Spleen (tissue), 11 donors: Measurements from ENCODE around the gene DDX28. TPM values are rescaled to one million over a fixed set of nuclear protein-coding genes. Genes with fewer than 3 reads are reported as not detected.
A peak's percentile ranks its signal among the peaks of the same experiment; 100 is the strongest.

Experiments used
- DNase-seq: peaks from one replicate; pipeline ENCODE4 v3.0.0-alpha.2; 2020
- H3K27ac ChIP-seq, 8 donors: fragments of 200-600 bp; sonication (generic) in 7 of 8; 1 replicate in 4 of 8; 2 replicates in 4 of 8; pipeline versions ENCODE4 v1.5.0 to v1.8.0; 2016 to 2021; ENCODE audit warnings: inconsistent platforms in 4 of 8, mild to moderate bottlenecking in 4 of 8, moderate library complexity in 1 of 8
- H3K27me3 ChIP-seq, 7 donors: fragments of 200-600 bp; sonication (generic) in 6 of 7; replicated peaks in 1 of 7; 1 replicate in 4 of 7; 2 replicates in 3 of 7; pipeline versions ENCODE4 v1.5.0 to v1.8.0; 2016 to 2021; ENCODE audit warnings: inconsistent platforms in 3 of 7, mild to moderate bottlenecking in 1 of 7
- H3K36me3 ChIP-seq, 6 donors: fragments of 200-600 bp; sonication (generic) in 5 of 6; 1 replicate in 4 of 6; 2 replicates in 2 of 6; pipeline versions ENCODE4 v1.5.0 to v1.8.0; 2016 to 2021; ENCODE audit warnings: inconsistent platforms in 2 of 6
- H3K4me1 ChIP-seq, 6 donors: fragments of 200-600 bp; sonication (generic) in 5 of 6; 1 replicate in 3 of 6; 2 replicates in 3 of 6; pipeline versions ENCODE4 v1.5.0 to v1.8.0; 2016 to 2021; ENCODE audit warnings: inconsistent platforms in 3 of 6
- H3K4me3 ChIP-seq, 8 donors: fragments of 200-600 bp; sonication (generic) in 7 of 8; 1 replicate in 4 of 8; 2 replicates in 4 of 8; pipeline versions ENCODE4 v1.5.0 to v1.8.0; 2016 to 2021; ENCODE audit warnings: inconsistent platforms in 4 of 8, mild to moderate bottlenecking in 4 of 8, moderate library complexity in 2 of 8
- H3K9me3 ChIP-seq, 8 donors: fragments of 200-600 bp; sonication (generic) in 7 of 8; 1 replicate in 4 of 8; 2 replicates in 4 of 8; pipeline versions ENCODE4 v1.5.0 to v1.8.0; 2016 to 2021; ENCODE audit warnings: inconsistent platforms in 4 of 8
- POLR2A ChIP-seq, 3 donors: fragments of 450-650 bp; IDR thresholded peaks; one replicate each; pipeline ENCODE4 v1.5.1; 2017; ENCODE audit warnings: antibody characterized with exemption in 3 of 3, mild to moderate bottlenecking in 1 of 3
- POLR2AphosphoS5 ChIP-seq, 3 donors: sonication (generic); formaldehyde crosslinking; IDR thresholded peaks; one replicate each; pipeline ENCODE4 v1.5.1; 2017; ENCODE audit warnings: antibody characterized with exemption in 3 of 3
- WGBS, 5 donors: extraction: QIAGEN DNeasy Blood & Tissue Kit in 3 of 5; methylation state at CpG; one replicate each; pipeline versions ENCODE4 v1.1.5 to v1.1.7; 2013 to 2018; 5-methylcytosine and 5-hydroxymethylcytosine counted together
- intact Hi-C: fragments of 100-400 bp; cut with DNase I; formaldehyde crosslinking; loops from one replicate; pipeline ENCODE4 v1.15.0; 2023; ENCODE audit warnings: low total_unique reads
- polyA plus RNA-seq, 3 donors: library from polyadenylated mRNA; stranded (reverse); fragments of 200-250 nt; gene quantifications; one replicate each; pipeline ENCODE4 v1.2.1, GENCODE V29; 2013
- total RNA-seq, 7 donors: library from RNA; depleted of rRNA in 3 of 7; stranded (reverse); fragments of >200 nt in 3 of 7; fragmentation: NEBNext Ultra II Directional in 4 of 7; extraction: Animal tissue kit (Norgen Biotek cat#: 25700) in 4 of 7; gene quantifications; one replicate each; pipeline versions ENCODE4 v1.1.0 to v1.2.1, GENCODE V29; 2016 to 2021
- TF ChIP-seq, protein P1 (sequence below), 11 experiments: fragments of 200-600 bp in 7 of 11; fragments of 450-650 bp in 4 of 11; sonication (generic) in 4 of 11; IDR thresholded peaks in 8 of 11; conservative IDR thresholded peaks in 3 of 11; 1 replicate in 7 of 11; 2 replicates in 4 of 11; pipeline versions ENCODE4 v1.4.0 to v1.8.0; 2016 to 2021; ENCODE audit warnings: antibody characterized with exemption in 11 of 11, inconsistent platforms in 4 of 11, mild to moderate bottlenecking in 1 of 11
- donor health status: healthy with polysubstance abuse.
- donor health status: DM: no; HTN: no; CAD: no; lungs with moderate emphysema.
- donor health status: DM: no; HTN: no; CAD: no.
- donor health status: Bipolar disorder and iron deficiency.
- donor health status: healthy.
- donor health status: DM: no; HTN: no; CAD: no.
- donor health status: DM: yes; HTN: yes; CAD: no.

DDX28 gene
- total and polyA plus RNA-seq, 10 donors: 8.6 to 19.0 (median 11.2) TPM

DNA sequence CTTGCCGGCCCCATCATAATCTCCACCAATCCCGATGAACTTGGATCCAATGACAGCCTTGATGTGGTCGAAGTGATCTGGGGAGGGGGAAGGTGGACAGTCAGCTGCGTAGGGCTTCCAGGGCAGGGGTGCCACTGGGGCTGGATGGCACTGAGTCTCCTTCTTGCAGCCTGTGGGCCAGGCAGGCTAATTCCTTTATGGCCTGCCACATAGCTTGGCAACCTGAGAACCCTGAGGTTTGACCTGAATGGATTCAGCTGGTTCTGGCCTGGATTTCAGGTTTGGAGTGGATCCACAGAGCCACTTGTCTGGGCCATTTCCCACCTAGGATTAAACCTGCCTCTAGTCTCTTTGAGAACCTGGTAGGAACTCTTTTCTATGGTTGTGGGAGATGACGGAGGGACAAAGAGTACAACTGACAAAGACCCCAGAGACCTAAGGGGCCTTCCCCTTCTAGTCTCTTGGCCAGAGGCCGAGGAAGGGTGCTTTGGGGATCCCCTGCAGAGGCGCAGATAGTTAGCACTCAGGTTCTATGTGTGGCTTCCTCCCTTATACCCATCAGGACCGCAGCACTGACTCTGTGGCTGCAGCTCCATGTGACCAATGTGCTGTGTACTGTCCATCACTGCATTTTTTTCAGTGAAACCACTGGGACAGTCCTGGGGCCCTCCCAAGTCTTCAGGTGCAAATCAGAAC is 33.6 kb downstream of the DDX28 start:
- H3K4me1 ChIP-seq: peaks cover 25 to 87% (median 36%) of the 10 kb centered on the region in 6 donors
- peak overlapping the region in 1 of 8 donors; percentile 16 for H3K27ac ChIP-seq
- H3K27me3 ChIP-seq: no peaks in the 10 kb centered on the region
- no peaks in the 10 kb centered on the region for H3K9me3 ChIP-seq
- WGBS, 5 donors: 79 to 88% (median 81%) methylated on average over 8 of the region's 8 CpGs
- no peak for DNase-seq
- intact Hi-C loops: loop anchor here (5.0 kb wide), 1 partner anchor 53 kb away; no protein-coding TSS in a partner anchor
- H3K36me3 ChIP-seq: peaks cover 0 to 27% (median 0%) of the 10 kb centered on the region in 6 donors
- no peak overlapping the region for H3K4me3 ChIP-seq
- TF ChIP-seq, protein P1, sequence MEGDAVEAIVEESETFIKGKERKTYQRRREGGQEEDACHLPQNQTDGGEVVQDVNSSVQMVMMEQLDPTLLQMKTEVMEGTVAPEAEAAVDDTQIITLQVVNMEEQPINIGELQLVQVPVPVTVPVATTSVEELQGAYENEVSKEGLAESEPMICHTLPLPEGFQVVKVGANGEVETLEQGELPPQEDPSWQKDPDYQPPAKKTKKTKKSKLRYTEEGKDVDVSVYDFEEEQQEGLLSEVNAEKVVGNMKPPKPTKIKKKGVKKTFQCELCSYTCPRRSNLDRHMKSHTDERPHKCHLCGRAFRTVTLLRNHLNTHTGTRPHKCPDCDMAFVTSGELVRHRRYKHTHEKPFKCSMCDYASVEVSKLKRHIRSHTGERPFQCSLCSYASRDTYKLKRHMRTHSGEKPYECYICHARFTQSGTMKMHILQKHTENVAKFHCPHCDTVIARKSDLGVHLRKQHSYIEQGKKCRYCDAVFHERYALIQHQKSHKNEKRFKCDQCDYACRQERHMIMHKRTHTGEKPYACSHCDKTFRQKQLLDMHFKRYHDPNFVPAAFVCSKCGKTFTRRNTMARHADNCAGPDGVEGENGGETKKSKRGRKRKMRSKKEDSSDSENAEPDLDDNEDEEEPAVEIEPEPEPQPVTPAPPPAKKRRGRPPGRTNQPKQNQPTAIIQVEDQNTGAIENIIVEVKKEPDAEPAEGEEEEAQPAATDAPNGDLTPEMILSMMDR (IDR thresholded peaks at IDR 0.05 in 8 of 11, conservative IDR thresholded peaks at IDR 0.05 in 3 of 11): no peak
- no peak for TF ChIP-seq POLR2A (IDR thresholded peaks at IDR 0.05)
- TF ChIP-seq POLR2AphosphoS5 (IDR thresholded peaks at IDR 0.05): peak in 1 of 3 donors; percentile 20

DNA sequence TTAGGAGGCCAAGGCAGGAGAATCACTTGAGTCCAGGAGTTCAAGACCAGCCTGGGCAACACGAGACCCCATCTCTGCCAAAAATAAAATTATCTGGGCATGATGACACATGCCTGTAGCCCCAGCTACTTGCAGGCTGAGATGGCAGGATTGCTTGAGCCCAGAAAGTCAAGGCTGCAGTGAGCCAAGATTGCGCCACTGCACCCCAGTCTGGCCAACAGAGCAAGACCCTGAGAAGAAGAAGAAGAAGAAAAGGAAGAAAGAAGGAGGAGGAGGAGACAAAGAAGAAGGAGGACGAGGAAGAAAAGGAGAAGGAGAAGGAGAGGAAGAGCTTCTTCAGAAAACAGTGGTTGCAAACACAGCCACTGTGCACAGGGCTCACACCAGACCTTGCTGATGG is 34.4 kb downstream of the DDX28 start:
- 73 to 85% (median 77%) methylated on average over 3 of the region's 3 CpGs for WGBS, 5 donors
- Histone ChIP-seq H3K36me3 (peaks cover 0 to 27% (median 0%) of the 10 kb centered on the region in 6 donors), H3K27ac (peak overlapping the region in 2 of 8 donors; percentile 16 to 30), H3K9me3 (no peaks in the 10 kb centered on the region), H3K4me3 (no peak overlapping the region), H3K4me1 (peaks cover 30 to 88% (median 39%) of the 10 kb centered on the region in 6 donors), H3K27me3 (no peaks in the 10 kb centered on the region)
- TF ChIP-seq POLR2AphosphoS5 (IDR thresholded peaks at IDR 0.05): peak in 1 of 3 donors; percentile 4
- TF ChIP-seq, protein P1 (IDR thresholded peaks at IDR 0.05 in 8 of 11, conservative IDR thresholded peaks at IDR 0.05 in 3 of 11): no peak
- intact Hi-C loops: no loop called here
- no peak for DNase-seq

DNA sequence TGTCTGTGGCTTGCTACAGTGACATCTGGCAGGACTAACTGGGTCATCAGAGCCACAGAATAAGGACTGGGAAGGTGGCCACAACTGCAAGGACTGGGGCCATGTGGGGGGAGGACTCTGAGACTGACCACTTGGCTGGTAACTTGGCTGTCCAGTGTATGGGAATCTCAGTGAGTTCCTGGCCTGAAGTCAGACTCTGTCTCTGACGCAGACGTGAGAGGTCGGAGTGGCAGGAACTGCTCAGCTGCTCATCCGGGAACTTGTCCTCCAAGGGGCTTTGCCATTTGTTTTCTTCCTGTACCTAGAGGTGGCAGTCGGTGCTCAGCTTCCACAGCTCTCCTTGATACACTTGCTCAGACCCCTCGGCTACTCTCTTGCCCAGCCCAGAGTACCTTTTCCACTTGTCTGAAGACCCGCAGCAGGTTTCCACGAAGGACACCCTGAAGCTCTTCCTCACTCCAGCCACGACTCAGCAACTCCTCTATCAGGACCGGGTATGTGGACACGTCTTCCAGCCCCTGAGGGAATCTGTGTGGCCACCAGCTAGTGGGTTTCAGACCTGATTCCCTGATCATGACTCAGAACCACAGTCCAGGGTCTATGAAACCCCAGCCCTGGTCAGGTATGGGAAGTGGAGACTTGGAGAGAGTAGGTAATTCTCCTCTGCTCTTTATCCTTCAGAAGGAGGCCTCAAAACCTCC is 35.4 kb downstream of the DDX28 start:
- DNase-seq: no peak
- Histone ChIP-seq H3K9me3 (no peaks in the 10 kb centered on the region), H3K27ac (peak overlapping the region in 2 of 8 donors; percentile 24 to 30), H3K36me3 (peaks cover 0 to 27% (median 0%) of the 10 kb centered on the region in 6 donors), H3K27me3 (no peaks in the 10 kb centered on the region), H3K4me3 (no peak overlapping the region), H3K4me1 (peaks cover 20 to 88% (median 33%) of the 10 kb centered on the region in 6 donors)
- TF ChIP-seq POLR2AphosphoS5 (IDR thresholded peaks at IDR 0.05) (no peak), POLR2A (IDR thresholded peaks at IDR 0.05) (no peak)
- TF ChIP-seq, protein P1 (IDR thresholded peaks at IDR 0.05 in 8 of 11, conservative IDR thresholded peaks at IDR 0.05 in 3 of 11): no peak
- intact Hi-C loops: no loop called here
- WGBS, 5 donors: 67 to 80% (median 73%) methylated on average over 9 to 11 of the region's 11 CpGs

DNA sequence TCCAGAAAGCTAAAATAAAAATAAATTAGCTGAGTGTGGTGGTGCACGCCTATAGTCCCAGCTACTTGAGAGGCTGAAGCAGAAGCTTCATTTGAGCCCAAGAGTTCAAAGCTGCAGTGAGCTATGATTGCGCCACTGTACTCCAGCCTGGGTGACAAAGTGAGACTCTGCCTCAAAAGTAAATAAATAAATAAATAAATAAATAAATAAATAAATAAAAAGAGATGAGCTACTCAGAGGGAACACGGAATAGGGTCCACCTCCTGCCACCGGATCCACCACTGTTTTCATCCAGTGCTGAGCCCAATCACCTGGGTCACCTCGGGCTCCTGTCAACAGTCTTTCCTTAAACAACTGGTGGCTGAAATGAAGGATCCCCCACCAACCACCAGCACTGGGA is 36.1 kb downstream of the DDX28 start:
- Histone ChIP-seq H3K27ac (no peak overlapping the region), H3K9me3 (no peaks in the 10 kb centered on the region), H3K4me3 (no peak overlapping the region), H3K36me3 (peaks cover 0 to 24% (median 0%) of the 10 kb centered on the region in 6 donors), H3K4me1 (peaks cover 18 to 81% (median 29%) of the 10 kb centered on the region in 6 donors), H3K27me3 (no peaks in the 10 kb centered on the region)
- intact Hi-C loops: no loop called here
- WGBS, 5 donors: 89 to 95% (median 93%) methylated on average over 5 of the region's 5 CpGs
- DNase-seq: no peak
- TF ChIP-seq POLR2A (IDR thresholded peaks at IDR 0.05): no peak
- TF ChIP-seq POLR2AphosphoS5 (IDR thresholded peaks at IDR 0.05): no peak
- TF ChIP-seq, protein P1 (IDR thresholded peaks at IDR 0.05 in 8 of 11, conservative IDR thresholded peaks at IDR 0.05 in 3 of 11): no peak
